IMR-90 (cell line): ENCODE data around the gene NELL1. TPM values are rescaled to one million over a fixed set of nuclear protein-coding genes. Genes with fewer than 3 reads are reported as not detected.

ENCODE experiments used
- ATAC-seq: fragments of 200-7000 bp; cut with Tn5 transposase; 2 replicates; pipeline ENCODE4 v1.9.1; 2020; ENCODE audit warnings: low read depth, mild to moderate bottlenecking, moderate library complexity
- BruUV-seq: library from RNA; stranded (reverse); fragments of 400-500 nt; replicated peaks from 2 replicates; lab custom pipeline; 2021; lab: Mats Ljungman, UMichigan
- CTCF ChIA-PET: fragments of 300-600 bp; formaldehyde crosslinking; extraction: SDS; loops from one replicate; lab custom pipeline; 2021; ENCODE audit warnings: antibody characterized with exemption; lab: Yijun Ruan, JAX
- POLR2A ChIA-PET: fragments of 300-600 bp; sonication (Branson Sonifier 250); formaldehyde crosslinking; loops from one replicate; lab custom pipeline; 2022; ENCODE audit warnings: antibody characterized with exemption; ENCODE audit not compliant: unreplicated experiment; lab: Charles Lee
- DNase-seq: peaks from one replicate; pipeline ENCODE4 v3.0.0; 2013
- H2AFZ ChIP-seq: replicated peaks from 2 replicates; pipeline ENCODE3; 2013; ENCODE audit warnings: low read length, mild to moderate bottlenecking; ENCODE audit not compliant: poor library complexity
- H2AK5ac ChIP-seq: 2 replicates; pipeline ENCODE4 v1.6.1; 2013; ENCODE audit warnings: low read depth, low read length, inconsistent platforms
- H2AK9ac ChIP-seq: replicated peaks from 2 replicates; pipeline ENCODE3; 2013; ENCODE audit warnings: mild to moderate bottlenecking, low read depth, low read length, moderate library complexity; ENCODE audit not compliant: poor library complexity
- H2BK120ac ChIP-seq: 2 replicates; pipeline ENCODE4 v1.6.1; 2013; ENCODE audit warnings: low read depth, low read length, inconsistent platforms
- H2BK15ac ChIP-seq: 3 replicates; pipeline ENCODE4 v1.6.1; 2013; ENCODE audit warnings: low read depth, low read length, inconsistent platforms
- H2BK20ac ChIP-seq: 2 replicates; pipeline ENCODE4 v1.6.1; 2013; ENCODE audit warnings: low read depth, mild to moderate bottlenecking, inconsistent platforms, low read length, moderate library complexity
- H2BK5ac ChIP-seq: 2 replicates; pipeline ENCODE4 v1.6.1; 2013; ENCODE audit warnings: mild to moderate bottlenecking, low read depth, low read length, inconsistent platforms; ENCODE audit not compliant: poor library complexity, severe bottlenecking
- H3K14ac ChIP-seq: replicated peaks from 2 replicates; pipeline ENCODE4 v1.6.1; 2013; ENCODE audit warnings: low read depth, low read length, inconsistent platforms
- H3K18ac ChIP-seq: 2 replicates; pipeline ENCODE4 v1.6.1; 2013; ENCODE audit warnings: low read depth, low read length, control low read depth
- H3K23ac ChIP-seq: 2 replicates; pipeline ENCODE4 v1.6.1; 2013; ENCODE audit warnings: low read depth, low read length, inconsistent platforms
- H3K27ac ChIP-seq: 2 replicates; pipeline ENCODE4 v1.5.1; 2013; ENCODE audit warnings: mild to moderate bottlenecking, control low read depth, low read length; ENCODE audit not compliant: insufficient read depth
- H3K27me3 ChIP-seq: 2 replicates; pipeline ENCODE4 v1.6.1; 2013; ENCODE audit warnings: low read length; ENCODE audit not compliant: control insufficient read depth, insufficient read depth
- H3K36me3 ChIP-seq: 2 replicates; pipeline ENCODE4 v1.6.1; 2013; ENCODE audit warnings: low read length, mixed read lengths; ENCODE audit not compliant: control insufficient read depth, insufficient read depth
- H3K4ac ChIP-seq: 2 replicates; pipeline ENCODE4 v1.6.1; 2013; ENCODE audit warnings: low read depth, low read length, inconsistent platforms
- H3K4me1 ChIP-seq: 2 replicates; pipeline ENCODE4 v1.6.1; 2013; ENCODE audit warnings: low read length, mixed read lengths; ENCODE audit not compliant: control insufficient read depth, insufficient read depth
- H3K4me2 ChIP-seq: 2 replicates; pipeline ENCODE4 v1.6.1; 2013; ENCODE audit warnings: low read depth, mild to moderate bottlenecking, control low read depth, low read length, moderate library complexity
- H3K4me3 ChIP-seq: 2 replicates; pipeline ENCODE4 v1.5.1; 2013; ENCODE audit warnings: low read depth, mild to moderate bottlenecking, control low read depth, low read length, moderate library complexity; ENCODE audit not compliant: insufficient read depth
- H3K56ac ChIP-seq: 2 replicates; pipeline ENCODE4 v1.6.1; 2013; ENCODE audit warnings: low read length, inconsistent platforms; ENCODE audit not compliant: insufficient read depth; ENCODE audit errors: extremely low read depth
- H3K79me1 ChIP-seq, 2 experiments: 2 replicates each; pipeline ENCODE4 v1.6.1; 2013; ENCODE audit warnings: low read length in 2 of 2, inconsistent platforms in 1 of 2, low read depth in 1 of 2
- H3K9ac ChIP-seq: 2 replicates; pipeline ENCODE4 v1.6.1; 2013; ENCODE audit warnings: low read depth, low read length, control low read depth
- H3K9me1 ChIP-seq: 2 replicates; pipeline ENCODE4 v1.6.1; 2013; ENCODE audit warnings: low read length, inconsistent platforms; ENCODE audit not compliant: insufficient read depth
- H3K9me3 ChIP-seq: 2 replicates; pipeline ENCODE4 v1.6.1; 2013; ENCODE audit warnings: low read length; ENCODE audit not compliant: control insufficient read depth, insufficient read depth
- H4K20me1 ChIP-seq: 2 replicates; pipeline ENCODE4 v1.6.1; 2013; ENCODE audit warnings: low read length, inconsistent platforms; ENCODE audit not compliant: insufficient read depth
- H4K5ac ChIP-seq: 2 replicates; pipeline ENCODE4 v1.6.1; 2013; ENCODE audit warnings: mild to moderate bottlenecking, low read depth, low read length, control low read depth
- H4K8ac ChIP-seq, 2 experiments: 2 replicates each; pipeline ENCODE4 v1.6.1; 2013; ENCODE audit warnings: low read depth in 2 of 2, low read length in 2 of 2, control low read depth in 1 of 2, inconsistent platforms in 1 of 2
- H4K91ac ChIP-seq: 2 replicates; pipeline ENCODE4 v1.6.1; 2013; ENCODE audit warnings: low read depth, low read length, inconsistent platforms; ENCODE audit not compliant: insufficient read depth
- BHLHE40 ChIP-seq: fragments of 150-350 bp; IDR thresholded peaks from 2 replicates; pipeline ENCODE4 v1.6.1; 2016; ENCODE audit warnings: mild to moderate bottlenecking, low read depth, low read length
- MAFK ChIP-seq: IDR thresholded peaks from 2 replicates; pipeline ENCODE4 v1.6.1; 2012; ENCODE audit warnings: low read depth, low read length, improper control_type of control experiment
- MXI1 ChIP-seq: IDR thresholded peaks from 2 replicates; pipeline ENCODE4 v1.6.1; 2012; ENCODE audit warnings: low read depth, mild to moderate bottlenecking, low read length, moderate library complexity, borderline replicate concordance
- USF2 ChIP-seq: fragments of 150-350 bp; IDR thresholded peaks from 2 replicates; pipeline ENCODE4 v1.6.1; 2017; ENCODE audit warnings: mild to moderate bottlenecking, antibody characterized with exemption, low read length, low read depth
- WGBS, 2 experiments: methylation state at CpG; one replicate each; pipeline versions ENCODE4 v1.1.5 to v1.1.7; 2013; ENCODE audit warnings: missing lambda C conversion rate in 2 of 2; ENCODE audit not compliant: insufficient read length in 1 of 2; ENCODE audit errors: extremely low coverage in 2 of 2; 5-methylcytosine and 5-hydroxymethylcytosine counted together
- dilution Hi-C: fragments of 300-500 bp; cut with HindIII; formaldehyde crosslinking; loops from one replicate; pipeline ENCODE4 v1.14.3; 2018; ENCODE audit warnings: low sequenced_read_pairs; ENCODE audit not compliant: unreplicated experiment
- in situ Hi-C: fragments of 300-500 bp; cut with MboI; formaldehyde crosslinking; loops from 3 replicates; pipeline ENCODE4 v1.14.3; 2019; ENCODE audit warnings: low sequenced_read_pairs, inconsistent platforms, mixed read lengths
- intact Hi-C: fragments of 100-400 bp; cut with micrococcal nuclease; formaldehyde crosslinking; loops from 2 replicates; pipeline ENCODE4 v1.10.0; 2022
- polyA plus RNA-seq, 3 experiments: library from polyadenylated mRNA; depleted of rRNA; stranded (reverse); fragments of >200 nt; gene quantifications; 2 replicates each; pipeline ENCODE4 v1.2.3, GENCODE V29; 2012; ENCODE audit warnings: low replicate concordance in 1 of 3
- total RNA-seq: library from RNA; depleted of rRNA; stranded (reverse); fragments of >200 nt; gene quantifications from 2 replicates; pipeline ENCODE4 v1.2.3, GENCODE V29; 2012
- TF ChIP-seq, protein P1 (sequence below): conservative IDR thresholded peaks from 2 replicates; pipeline ENCODE4 v1.5.1; 2012; ENCODE audit warnings: mild to moderate bottlenecking, low read depth, low read length, improper control_type of control experiment
- TF ChIP-seq, protein P2 (sequence below): fragments of 150-350 bp; IDR thresholded peaks from 2 replicates; pipeline ENCODE4 v1.6.1; 2016; ENCODE audit warnings: low read depth, mild to moderate bottlenecking, low read length, moderate library complexity, borderline replicate concordance

Gene NELL1
- total and polyA plus RNA-seq, 2 of the 4 experiments (the other 2 are of a cell fraction): not detected

GRCh38 chr11:21316591-21316990 lies 647.2 kb downstream of the NELL1 start:
- Histone ChIP-seq H2BK120ac (no peak overlapping the region), H2AFZ (no peak overlapping the region), H4K20me1 (no peaks in the 10 kb centered on the region), H2BK5ac (no peak overlapping the region), H4K5ac (no peak overlapping the region), H2BK15ac (no peak overlapping the region), H4K8ac (no peak overlapping the region), H2BK20ac (no peak overlapping the region), H3K4me3 (no peak overlapping the region), H3K79me1 (no peaks in the 10 kb centered on the region), H3K18ac (no peak overlapping the region), H2AK5ac (no peak overlapping the region), H3K23ac (no peak overlapping the region), H2AK9ac (no peak overlapping the region), H3K4ac (no peak overlapping the region), H3K36me3 (no peaks in the 10 kb centered on the region), H3K4me2 (no peak overlapping the region), H4K91ac (no peak overlapping the region), H3K27ac (no peak overlapping the region), H3K9me3 (peaks cover 6% of the 10 kb centered on the region), H3K27me3 (no peaks in the 10 kb centered on the region), H3K9me1 (no peaks in the 10 kb centered on the region), H3K4me1 (no peaks in the 10 kb centered on the region), H3K56ac (no peak overlapping the region), H3K9ac (no peak overlapping the region), H3K14ac (no peak overlapping the region)
- DNase-seq (no peak), ATAC-seq (no peak)
- in situ Hi-C loops: no loop called here
- no CpG with 5 or more reads among the region's 1 CpG for WGBS, 2 experiments
- BruUV-seq: no TSS peak
- TF ChIP-seq MAFK: no peak
- TF ChIP-seq, protein P1, sequence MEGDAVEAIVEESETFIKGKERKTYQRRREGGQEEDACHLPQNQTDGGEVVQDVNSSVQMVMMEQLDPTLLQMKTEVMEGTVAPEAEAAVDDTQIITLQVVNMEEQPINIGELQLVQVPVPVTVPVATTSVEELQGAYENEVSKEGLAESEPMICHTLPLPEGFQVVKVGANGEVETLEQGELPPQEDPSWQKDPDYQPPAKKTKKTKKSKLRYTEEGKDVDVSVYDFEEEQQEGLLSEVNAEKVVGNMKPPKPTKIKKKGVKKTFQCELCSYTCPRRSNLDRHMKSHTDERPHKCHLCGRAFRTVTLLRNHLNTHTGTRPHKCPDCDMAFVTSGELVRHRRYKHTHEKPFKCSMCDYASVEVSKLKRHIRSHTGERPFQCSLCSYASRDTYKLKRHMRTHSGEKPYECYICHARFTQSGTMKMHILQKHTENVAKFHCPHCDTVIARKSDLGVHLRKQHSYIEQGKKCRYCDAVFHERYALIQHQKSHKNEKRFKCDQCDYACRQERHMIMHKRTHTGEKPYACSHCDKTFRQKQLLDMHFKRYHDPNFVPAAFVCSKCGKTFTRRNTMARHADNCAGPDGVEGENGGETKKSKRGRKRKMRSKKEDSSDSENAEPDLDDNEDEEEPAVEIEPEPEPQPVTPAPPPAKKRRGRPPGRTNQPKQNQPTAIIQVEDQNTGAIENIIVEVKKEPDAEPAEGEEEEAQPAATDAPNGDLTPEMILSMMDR: no peak
- TF ChIP-seq USF2: no peak
- TF ChIP-seq BHLHE40: no peak
- TF ChIP-seq, protein P2, sequence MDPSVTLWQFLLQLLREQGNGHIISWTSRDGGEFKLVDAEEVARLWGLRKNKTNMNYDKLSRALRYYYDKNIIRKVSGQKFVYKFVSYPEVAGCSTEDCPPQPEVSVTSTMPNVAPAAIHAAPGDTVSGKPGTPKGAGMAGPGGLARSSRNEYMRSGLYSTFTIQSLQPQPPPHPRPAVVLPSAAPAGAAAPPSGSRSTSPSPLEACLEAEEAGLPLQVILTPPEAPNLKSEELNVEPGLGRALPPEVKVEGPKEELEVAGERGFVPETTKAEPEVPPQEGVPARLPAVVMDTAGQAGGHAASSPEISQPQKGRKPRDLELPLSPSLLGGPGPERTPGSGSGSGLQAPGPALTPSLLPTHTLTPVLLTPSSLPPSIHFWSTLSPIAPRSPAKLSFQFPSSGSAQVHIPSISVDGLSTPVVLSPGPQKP: no peak
- no peak for TF ChIP-seq MXI1
- dilution Hi-C loops: no loop called here
- CTCF ChIA-PET: no interaction called here
- intact Hi-C loops: no loop called here
- POLR2A ChIA-PET: no interaction called here
